HK-2 (cell line): Measurements from ENCODE around the gene SOS2.

Experiments
- DNase-seq: peaks from one replicate; pipeline ENCODE4 v3.0.0-alpha.2; 2018; ENCODE audit not compliant: unreplicated experiment

Gene SOS2

DNA sequence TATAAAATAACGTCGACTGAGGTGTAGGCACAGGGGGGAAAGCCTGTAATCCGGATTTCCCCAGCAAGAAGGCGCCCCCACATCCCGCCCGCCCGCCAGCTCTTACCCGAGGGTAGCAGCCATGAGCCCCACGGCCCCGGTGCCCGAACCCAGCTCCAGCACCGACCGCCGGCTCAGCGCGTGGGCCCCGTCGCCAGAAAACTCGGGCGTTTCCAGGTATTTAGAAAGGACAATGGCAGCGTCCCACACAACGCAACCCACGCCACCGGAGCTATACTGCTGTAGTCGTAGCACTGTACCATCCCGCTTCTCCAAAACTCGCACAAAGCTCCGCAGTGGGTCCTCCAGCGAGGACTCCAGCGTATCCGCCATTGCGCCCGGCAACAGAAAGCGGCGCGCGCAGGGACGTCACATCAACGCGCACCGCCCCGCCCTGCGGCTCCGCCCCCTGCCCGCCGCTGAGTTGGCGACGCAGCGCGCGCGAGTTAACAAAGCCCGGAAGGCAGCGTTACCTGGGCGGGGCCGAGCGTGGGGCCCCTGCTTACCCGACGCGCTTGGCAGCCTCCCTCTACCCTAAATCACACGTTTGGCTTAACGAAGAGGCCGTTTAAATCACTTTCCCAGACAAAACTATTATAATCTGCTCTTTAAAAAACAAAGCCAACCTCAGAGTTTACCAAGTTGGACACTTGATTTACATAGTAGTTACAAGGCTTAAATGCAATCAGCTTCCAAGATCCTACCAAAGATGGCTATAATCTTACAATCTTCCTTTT lies 115.0 kb downstream of the SOS2 start, which contains the start of gene VCPKMT:
VCPKMT (minus strand) TSS at position 392 of the 776 bp plus-strand sequence; CDS start at position 372, 20 bp downstream.
- peak; percentile 92 for DNase-seq

DNA sequence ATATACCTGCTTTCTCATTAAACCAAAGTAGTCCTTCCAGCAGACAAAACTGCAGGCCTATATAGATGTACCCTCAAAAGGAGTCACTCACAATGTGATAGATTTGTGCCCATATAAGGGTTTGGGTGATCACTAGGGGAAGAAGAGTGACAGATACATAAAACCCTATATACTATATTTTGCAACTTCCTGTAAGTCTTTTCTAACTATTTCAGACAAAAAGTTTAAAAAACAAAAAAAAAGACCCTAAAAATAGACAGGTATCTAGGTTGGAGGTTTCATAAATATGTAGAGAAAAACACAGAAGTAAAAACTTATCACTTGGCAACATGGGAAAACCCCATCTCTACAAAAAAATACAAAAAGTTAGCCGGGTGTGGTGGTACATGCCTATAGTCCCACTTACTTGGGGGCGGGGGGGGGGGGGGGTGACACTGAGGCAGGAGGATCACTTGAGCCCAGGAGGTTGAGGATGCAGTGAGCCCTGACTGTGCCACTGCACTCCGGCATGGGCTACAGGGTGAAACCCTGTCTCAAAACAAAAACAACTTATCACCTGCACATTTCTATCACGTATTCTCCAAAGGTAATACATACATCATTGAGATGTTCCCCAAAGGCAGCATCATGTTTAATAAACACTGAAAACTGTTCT lies 117.9 kb downstream of the SOS2 start:
- no peak for DNase-seq

DNA sequence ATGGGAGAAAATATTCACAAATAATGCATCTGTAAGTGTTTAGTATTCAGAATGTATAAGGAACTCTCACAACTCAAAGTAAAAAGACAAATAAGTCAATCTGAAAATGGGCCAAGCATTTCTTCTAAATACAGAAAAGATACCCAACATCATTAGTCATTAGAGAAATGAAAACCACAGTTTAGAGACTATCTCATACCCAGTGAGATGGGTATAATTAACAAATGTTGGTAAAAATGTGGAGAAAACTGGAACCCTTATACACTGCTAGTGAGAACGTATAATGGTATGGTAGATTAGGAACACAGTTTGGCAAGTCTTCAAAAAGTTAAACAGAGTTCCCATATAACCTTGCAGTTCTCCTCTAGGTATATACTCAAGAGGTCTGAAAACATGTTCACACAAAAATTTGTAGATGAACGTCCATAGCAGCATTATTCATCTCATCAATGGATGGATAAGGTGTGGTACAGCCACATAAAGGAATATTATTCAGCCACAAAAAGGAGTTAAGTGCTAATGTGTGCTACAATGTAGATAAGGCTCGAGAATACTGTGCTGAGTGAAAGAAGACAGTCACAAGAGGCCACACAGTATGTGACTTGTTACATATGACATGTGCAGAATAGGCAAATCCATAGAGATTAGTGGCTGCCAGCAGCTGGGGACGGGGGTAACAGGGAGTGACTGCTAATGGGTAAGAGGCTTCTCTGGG lies 120.9 kb downstream of the SOS2 start:
- DNase-seq, result no peak

DNA sequence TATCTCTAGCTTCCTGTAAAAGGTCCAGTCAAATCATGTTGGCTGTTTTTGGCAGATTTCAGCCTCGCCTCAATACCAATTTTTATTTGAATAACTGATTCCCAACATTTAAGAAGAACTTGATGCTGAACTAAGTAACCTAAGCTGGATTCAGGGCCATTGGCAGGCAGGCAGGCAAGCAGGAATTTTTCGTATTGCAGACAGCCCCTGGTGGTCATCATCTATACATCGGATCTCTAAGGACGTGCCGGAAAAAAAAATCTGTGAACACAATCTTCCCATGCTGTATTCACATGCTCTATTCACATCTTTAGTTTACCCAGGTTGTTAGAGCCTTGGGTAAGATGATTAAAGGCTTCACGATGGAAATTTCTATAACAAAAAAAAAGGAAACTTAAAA lies 122.0 kb downstream of the SOS2 start:
- no peak for DNase-seq

DNA sequence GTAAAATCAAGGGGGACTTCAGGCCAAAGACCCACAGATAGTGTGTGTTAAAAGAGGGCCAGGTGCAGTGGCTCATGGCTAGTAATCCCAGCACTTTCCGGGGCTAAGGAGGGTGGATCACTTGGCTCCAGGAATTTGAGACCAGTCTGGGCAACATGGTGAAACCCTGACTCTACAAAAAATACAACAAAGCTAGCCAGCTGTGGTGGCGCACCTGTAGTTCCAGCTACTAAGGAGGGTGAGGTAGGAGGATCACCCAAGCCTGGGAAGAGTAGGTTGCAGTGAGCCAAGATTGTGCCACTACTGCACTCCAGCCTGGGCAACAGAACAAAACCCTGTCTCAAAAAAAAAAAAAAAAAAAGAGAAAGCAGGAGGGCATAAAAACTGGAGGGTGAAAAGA lies 123.5 kb downstream of the SOS2 start:
- no peak for DNase-seq

DNA sequence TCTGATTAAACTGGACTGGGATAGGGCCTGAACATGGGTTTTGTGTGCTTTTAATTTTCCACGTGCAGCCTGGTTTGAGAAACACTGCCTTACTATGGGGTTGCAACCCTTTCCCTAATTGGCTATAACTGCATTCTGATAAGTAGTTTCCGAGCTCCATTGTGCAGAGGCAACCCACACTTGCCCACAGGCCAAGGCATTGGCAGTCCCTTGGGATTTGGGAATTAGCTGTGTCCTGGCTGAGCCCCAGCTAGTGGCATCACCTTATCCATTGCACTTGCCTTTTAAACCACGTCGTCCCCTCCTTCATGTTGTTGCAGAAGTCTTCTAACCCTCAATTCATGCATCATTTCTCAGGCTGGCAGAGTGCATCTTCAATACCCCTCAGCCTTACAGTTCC lies 125.2 kb downstream of the SOS2 start:
- no peak for DNase-seq

DNA sequence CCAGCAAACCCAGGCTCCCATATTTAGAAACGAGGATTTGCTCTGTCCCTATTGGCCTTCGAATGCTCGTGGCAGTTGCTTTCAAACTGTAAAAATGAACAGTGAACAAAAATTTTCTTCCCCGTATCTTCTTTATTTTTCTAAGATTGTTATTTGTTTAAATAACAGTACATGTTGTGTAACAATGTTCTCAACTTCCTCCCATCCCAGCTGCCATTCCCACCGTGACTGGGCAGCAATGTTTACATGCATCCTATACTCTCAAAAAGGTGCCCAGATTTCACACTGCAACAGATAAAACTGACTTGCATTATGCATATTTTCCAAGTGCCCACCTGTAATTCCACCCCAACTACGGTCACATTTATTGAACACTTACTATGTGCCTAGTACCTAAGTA lies 127.8 kb downstream of the SOS2 start:
- no peak for DNase-seq

DNA sequence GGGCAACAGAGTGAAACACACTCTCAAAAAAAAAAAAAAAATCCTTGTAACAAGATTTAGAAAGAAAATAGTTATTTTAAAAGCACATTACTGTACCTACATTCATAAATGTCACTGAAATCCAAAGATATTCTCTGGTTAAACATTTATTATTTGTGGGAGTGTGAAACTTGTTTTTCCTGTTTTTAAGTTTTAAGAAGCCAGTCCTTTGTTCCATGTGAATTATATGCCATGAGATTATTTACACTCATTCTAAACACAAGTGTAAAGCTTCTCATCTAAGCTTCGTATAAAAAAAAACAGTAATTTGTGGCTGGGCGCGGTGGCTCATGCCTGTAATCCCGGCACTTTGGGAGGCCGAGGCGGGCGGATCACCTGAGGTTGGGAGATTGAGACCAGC lies 130.0 kb downstream of the SOS2 start:
- no peak for DNase-seq

DNA sequence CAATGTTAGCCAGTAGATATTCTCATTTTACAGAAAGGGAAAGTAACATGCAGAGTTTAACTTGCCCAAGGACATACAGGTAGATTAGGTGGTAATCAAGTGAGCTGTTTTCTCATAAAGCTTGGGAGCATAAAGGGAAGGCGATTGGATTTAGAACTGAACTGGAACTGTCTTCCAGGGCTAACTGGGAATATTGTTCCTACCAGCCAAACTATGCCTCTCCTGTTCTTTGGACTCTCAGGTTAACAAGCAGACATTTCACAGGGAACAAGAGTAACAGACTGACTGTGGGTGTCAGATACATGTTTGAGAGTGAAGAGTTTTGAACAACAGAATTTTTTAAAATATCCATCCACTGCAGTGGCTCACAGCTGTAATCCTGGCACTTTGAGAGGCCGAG lies 130.6 kb downstream of the SOS2 start:
- no peak for DNase-seq

DNA sequence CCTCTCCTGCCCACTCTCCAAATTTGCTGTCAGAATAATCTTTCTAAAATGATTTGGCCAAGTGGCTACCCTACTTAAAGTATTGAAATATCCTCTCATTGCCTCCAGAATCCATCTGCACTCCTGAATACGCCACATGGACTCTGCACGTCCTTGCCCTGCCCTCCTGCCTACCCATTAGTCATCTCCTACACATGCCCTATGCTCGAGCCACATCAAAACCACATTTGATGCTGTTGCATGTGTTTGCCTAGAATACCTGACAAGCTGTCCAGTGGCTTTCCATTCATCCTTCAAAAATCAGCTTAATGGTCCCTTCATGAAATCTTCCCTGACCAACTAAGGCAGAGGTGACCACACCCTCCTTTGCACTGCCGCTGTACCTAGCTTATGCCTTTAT lies 132.0 kb downstream of the SOS2 start:
- no peak for DNase-seq

DNA sequence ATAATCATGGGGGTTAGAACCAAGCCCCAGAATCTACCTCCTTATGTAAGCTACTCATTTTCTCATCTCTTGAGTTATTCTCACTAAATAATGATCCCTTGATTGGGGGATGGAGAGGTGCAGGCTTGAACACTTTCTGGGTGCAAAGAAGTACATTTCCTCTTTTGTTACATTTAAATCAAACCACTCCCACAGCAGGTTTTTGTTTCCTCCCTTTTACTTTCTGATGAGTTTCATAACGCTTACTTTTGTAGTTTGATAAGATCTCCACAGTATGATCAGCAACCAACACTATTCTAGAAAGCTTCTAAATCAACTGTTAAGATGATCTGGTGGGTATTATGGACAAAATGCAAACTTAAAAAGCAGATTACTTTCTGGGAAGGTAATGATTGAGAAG lies 135.5 kb downstream of the SOS2 start:
- DNase-seq, result no peak

DNA sequence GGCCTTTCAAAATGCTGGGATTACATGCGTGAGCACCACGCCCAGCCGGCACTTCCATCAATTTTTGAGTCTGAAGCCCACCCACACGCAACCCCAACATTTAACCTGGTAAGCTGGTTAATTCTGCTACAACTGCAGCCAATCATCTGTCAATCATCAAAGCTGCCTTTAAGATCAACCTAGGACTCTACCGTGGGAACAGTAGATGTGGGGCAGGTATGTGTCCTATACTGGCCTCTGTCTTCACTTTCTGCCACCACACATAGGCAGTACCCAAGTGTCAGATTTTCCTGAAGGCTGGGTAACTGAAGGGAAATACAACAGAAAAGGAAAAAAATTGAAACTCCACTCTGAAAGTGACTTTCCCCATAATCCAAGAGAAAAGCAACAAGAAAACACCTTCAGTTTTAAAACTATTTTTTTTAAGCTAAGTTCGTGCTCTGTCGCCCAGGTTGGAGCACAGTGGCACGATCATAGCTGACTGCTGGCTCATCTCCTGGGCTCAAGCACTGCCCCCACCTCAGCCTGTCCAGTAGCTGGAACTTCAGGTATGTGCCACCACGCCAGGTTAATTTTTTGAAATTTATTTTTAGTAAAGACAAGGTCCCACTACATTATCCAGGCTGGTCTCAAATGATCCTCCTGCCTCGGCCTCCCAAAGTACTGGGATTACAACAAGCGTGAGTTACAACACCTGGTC lies 137.2 kb downstream of the SOS2 start:
- no peak for DNase-seq

DNA sequence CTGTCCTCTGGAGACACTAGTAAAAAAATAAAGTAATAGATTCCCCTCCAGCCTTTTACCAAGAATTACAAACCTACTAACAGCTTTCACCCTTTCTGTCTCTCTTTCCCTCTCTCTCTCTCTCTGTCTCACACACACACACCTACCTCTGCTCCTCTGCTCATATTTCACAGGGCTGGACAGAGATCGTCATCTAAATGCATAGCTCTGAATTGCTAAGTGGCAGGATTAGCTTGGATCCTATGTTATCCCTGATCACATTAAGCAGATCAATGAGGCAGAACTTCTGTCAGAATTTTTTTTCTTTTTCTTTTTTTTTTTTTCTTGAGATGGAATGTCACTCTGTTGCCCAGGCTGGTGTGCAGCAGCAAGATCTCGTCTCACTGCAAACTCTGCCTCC lies 137.9 kb downstream of the SOS2 start:
- no peak for DNase-seq

DNA sequence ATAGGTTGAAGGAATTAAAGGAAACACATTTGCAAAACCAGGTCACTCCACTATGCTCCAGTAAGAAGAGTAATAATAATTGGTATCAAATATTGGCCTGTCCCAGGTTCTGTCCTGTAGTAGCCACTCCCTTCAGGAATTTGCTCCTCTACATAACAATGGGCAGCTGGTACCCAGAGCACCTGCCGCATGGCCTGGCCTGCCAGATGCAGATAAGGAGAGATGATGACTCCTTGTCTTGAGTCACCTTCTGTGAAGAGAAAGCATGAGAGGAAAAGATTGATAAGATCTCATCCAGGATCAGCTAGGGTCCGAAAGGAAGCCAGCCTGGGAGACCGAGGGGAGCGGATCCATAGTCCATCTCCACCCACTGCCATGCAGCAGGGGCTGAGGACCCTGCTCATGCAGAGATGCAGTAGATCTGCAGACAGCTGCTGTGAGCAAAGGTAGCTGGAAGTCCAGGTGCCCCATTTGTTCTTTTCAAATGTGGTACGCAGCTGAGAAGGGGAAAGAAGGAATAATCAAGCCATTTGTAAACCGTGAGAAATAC lies 139.3 kb downstream of the SOS2 start:
- DNase-seq, result no peak

DNA sequence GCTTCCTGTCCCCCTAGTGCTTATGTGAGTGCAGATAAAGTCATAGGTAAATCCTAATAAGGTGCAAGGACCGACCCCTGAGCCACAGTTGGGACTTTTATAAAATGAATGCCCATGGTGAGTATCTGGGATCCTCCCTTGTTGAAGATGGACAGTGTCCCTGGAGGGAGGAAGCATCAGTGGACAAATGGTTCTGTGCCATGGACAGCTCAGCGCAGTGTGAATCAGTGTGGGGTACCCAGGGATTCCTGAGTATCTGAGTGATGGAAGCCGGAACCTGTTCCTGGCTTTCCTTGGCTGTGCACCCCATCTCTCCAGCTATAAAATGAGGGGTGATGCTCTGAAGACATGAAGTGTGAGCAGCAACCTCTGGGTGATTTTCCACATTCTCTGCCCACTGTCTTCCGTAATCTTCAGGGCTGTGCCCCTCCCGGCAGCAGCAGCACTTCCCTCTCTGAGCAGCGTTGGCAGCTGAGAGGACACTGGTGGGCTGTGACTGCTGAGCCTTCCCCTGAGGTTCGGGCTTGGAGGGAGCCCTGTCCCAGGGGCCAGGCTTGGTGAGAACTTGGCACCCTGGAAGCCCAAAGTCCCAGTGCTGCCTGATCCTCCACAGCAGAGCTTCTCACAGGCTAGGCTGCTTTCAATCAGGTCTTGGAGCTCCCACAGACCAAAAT lies 140.0 kb downstream of the SOS2 start:
- no peak for DNase-seq

DNA sequence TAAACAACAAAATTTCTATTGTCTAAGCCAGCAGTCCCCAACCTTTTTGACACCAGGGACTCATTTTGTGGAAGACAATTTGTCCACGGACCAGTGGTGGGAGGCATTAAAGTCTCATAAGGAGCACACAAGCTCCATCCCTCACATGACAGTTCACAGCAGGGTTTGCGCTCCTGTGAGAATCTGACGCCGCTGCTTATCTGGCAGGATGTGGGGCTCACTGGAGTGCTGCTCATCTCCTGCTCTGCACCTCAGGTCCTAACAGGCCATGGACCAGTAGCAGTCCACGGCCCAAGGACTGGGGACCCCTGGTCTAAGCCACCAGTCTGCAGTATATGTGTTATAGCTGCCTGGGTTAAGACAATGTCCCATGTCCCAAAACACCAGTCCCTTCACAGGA lies 142.2 kb downstream of the SOS2 start:
- DNase-seq, result no peak

DNA sequence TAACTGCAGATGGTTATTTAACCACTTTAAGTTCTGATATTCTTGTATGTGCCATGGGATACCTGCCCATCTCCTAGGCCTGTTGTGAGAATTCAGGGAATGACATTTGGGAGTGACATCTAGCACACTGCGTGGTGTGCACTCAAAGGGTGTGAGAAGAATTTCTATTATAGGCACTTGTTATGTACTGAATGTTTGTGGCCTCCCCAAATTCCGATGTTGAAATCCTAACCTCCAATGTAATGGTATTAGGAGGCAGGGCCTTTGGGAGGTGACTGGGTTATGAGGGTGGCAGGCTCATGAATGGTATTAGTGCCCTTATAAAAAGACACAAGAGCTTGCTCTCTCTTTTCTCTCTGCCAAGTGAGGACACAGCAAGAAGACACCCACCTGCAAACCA lies 142.6 kb downstream of the SOS2 start:
- no peak for DNase-seq

DNA sequence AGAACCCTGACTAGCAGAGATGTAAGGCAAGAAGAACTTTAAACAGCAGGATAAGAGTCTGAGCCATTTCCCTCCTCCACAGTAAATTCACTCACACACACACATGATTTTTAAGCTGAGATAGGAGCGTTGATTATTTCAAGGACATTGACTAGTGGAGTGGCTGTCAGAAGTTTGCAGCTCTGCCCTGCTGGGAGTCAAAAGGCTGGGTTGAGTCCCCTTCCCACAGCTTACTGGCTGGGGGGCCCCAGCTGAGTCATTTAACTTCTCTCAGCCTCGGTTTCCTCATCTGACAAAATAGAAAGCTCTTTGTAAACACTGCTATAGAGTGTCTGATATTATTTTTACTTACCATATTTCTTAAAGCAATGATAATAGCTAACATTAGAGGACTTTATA lies 143.3 kb downstream of the SOS2 start:
- DNase-seq, result no peak

DNA sequence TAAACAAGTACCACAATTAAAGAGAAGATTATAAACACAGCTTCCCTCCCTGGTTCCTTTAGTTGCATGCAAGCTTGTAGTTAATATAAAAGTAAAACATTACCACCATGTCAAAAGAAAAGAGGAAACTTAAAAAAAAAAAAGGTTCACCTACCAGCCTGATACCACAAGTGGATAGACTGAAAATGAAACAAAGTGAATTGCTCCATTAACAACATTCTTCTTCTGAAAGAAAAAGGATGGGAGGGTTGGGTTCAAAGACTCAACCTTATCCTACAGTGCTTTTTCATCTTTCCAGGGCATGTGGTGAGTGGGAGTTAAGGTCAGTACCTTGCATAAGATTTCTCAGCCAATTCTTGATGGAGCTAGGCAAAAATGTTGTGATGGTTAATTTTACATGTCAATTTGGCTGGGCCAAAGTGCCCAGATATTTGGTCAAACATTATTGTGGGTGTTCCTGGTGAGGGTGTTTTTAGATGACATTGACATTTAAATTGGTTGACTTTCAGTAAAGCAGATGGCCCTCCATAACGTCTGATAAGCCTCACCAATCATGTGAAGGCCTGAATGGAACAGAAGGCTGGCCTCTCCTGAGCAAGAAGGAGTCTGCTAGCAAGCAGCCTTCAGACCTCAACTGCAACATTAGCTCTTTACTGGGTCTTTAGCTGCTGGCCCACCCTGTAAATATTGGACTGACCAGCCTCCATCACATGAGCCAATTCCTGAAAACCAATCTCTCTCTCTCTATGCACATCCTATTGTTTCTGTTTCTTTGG lies 143.8 kb downstream of the SOS2 start:
- no peak for DNase-seq

DNA sequence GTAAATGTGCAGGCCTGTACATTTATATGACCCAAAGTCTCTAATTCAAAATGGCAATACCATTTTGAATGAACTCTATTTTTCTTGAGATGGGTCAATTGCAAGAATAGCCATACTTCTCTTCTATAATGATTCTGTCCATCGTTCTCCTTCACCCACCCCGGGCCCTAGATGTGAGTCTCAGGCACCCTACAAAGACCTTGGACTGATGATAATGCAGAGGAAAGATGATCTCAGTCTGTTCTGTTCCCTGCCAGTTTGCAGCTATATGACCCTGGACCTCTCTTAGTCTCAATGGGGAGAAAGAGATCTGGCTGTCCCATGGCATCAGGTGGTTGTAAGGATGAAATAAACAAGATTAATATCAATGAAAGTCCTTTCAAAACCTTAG lies 145.1 kb downstream of the SOS2 start:
- no peak for DNase-seq
